Pancreas (tissue), 10 donors: ENCODE data around the gene ST3GAL4. TPM values are rescaled to one million over a fixed set of nuclear protein-coding genes. Genes with fewer than 3 reads are reported as not detected.
"Not testable (repeated sequence)": the region's sequence is repeated elsewhere in the genome, so short reads cannot be mapped to it uniquely, and the experiment has no call there.

Experiments used
- ATAC-seq, 4 donors: fragments of 200-7000 bp; cut with Tn5 transposase; one replicate each; pipeline versions ENCODE4 v1.8.0 to v1.9.1; 2020; ENCODE audit warnings: mild to moderate bottlenecking in 4 of 4, moderate library complexity in 4 of 4
- DNase-seq, 6 donors: peaks; one replicate each; pipeline ENCODE4 v3.0.0-alpha.2; 2020
- FAIRE-seq: peaks from 2 replicates; lab custom pipeline; 2012; peaks lifted over from hg19 to GRCh38; lab: Jason Lieb, UNC
- H3K27ac ChIP-seq, 4 donors: fragments of 200-600 bp; sonication (generic); 1 replicate in 3 of 4; 2 replicates in 1 of 4; pipeline versions ENCODE4 v1.5.0 to v1.8.0; 2020
- H3K27me3 ChIP-seq, 4 donors: fragments of 200-600 bp; one replicate each; pipeline ENCODE4 v1.8.0; 2021
- H3K36me3 ChIP-seq, 3 donors: fragments of 200-600 bp; sonication (generic) in 1 of 3; one replicate each; pipeline versions ENCODE4 v1.5.0 to v1.8.0; 2020 to 2021
- H3K4me1 ChIP-seq, 3 donors: fragments of 200-600 bp; one replicate each; pipeline ENCODE4 v1.8.0; 2021
- H3K4me3 ChIP-seq, 4 donors: fragments of 200-600 bp; sonication (generic) in 2 of 4; one replicate each; pipeline versions ENCODE4 v1.5.0 to v1.8.0; 2020 to 2021
- H3K9me3 ChIP-seq, 4 donors: fragments of 200-600 bp; one replicate each; pipeline ENCODE4 v1.8.0; 2021
- WGBS, 2 donors: extraction: QIAGEN DNeasy Blood & Tissue Kit; methylation state at CpG; one replicate each; pipeline ENCODE4 v1.1.7; 2013; 5-methylcytosine and 5-hydroxymethylcytosine counted together
- intact Hi-C, 3 donors: fragments of 100-400 bp; cut with DNase I; formaldehyde crosslinking; loops; one replicate each; pipeline versions ENCODE4 v1.11.1 to v1.14.2; 2022
- polyA plus RNA-seq, 2 donors: library from polyadenylated mRNA; stranded (reverse); fragments of 200-250 nt; gene quantifications; one replicate each; pipeline ENCODE4 v1.2.3, GENCODE V29; 2013
- total RNA-seq, 6 donors: library from RNA; stranded (reverse); fragmentation: NEBNext Ultra II Directional in 4 of 6; extraction: Animal tissue kit (Norgen Biotek cat#: 25700) in 4 of 6; gene quantifications; one replicate each; pipeline versions ENCODE4 v1.2.1 to v1.2.4, GENCODE V29; 2021 to 2023
- TF ChIP-seq, protein P1 (sequence below), 4 donors: fragments of 200-600 bp; sonication (generic) in 3 of 4; IDR thresholded peaks; one replicate each; pipeline versions ENCODE4 v1.5.0 to v1.8.0; 2021; ENCODE audit warnings: antibody characterized with exemption in 4 of 4
- donor health status: healthy with polysubstance abuse.
- donor health status: DM: no; HTN: no; CAD: no; lungs with moderate emphysema.
- donor health status: DM: no; HTN: no; CAD: no.
- donor health status: control.
- donor health status: control.
- donor health status: Bipolar disorder and iron deficiency.
- donor health status: DM: yes; HTN: yes; CAD: no.
- donor health status: DM: no; HTN: no; CAD: no.
- donor health status: DM: no; HTN: no; CAD: no.
- donor health status: DM: yes; HTN: yes; CAD: no.

ST3GAL4 gene
- total and polyA plus RNA-seq, 8 donors: 2.6 to 12.9 (median 9.4) TPM

GRCh38 chr11:126391286-126391954, 35.9 kb downstream of the ST3GAL4 start:
- no peaks in the 10 kb centered on the region for H3K36me3 ChIP-seq
- no peaks in the 10 kb centered on the region for H3K9me3 ChIP-seq
- DNase-seq: peak in 1 of 6 donors; percentile 30
- intact Hi-C loops: no loop called here
- H3K4me3 ChIP-seq: no peak overlapping the region
- FAIRE-seq: no peak
- H3K27me3 ChIP-seq: no peaks in the 10 kb centered on the region
- TF ChIP-seq, protein P1, sequence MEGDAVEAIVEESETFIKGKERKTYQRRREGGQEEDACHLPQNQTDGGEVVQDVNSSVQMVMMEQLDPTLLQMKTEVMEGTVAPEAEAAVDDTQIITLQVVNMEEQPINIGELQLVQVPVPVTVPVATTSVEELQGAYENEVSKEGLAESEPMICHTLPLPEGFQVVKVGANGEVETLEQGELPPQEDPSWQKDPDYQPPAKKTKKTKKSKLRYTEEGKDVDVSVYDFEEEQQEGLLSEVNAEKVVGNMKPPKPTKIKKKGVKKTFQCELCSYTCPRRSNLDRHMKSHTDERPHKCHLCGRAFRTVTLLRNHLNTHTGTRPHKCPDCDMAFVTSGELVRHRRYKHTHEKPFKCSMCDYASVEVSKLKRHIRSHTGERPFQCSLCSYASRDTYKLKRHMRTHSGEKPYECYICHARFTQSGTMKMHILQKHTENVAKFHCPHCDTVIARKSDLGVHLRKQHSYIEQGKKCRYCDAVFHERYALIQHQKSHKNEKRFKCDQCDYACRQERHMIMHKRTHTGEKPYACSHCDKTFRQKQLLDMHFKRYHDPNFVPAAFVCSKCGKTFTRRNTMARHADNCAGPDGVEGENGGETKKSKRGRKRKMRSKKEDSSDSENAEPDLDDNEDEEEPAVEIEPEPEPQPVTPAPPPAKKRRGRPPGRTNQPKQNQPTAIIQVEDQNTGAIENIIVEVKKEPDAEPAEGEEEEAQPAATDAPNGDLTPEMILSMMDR (IDR thresholded peaks at IDR 0.05): no peak
- no peak overlapping the region for H3K27ac ChIP-seq
- 73 to 89% methylated on average over 7 of the region's 7 CpGs for WGBS, 2 donors
- no peak for ATAC-seq
- H3K4me1 ChIP-seq: peaks cover 0 to 3% (median 0%) of the 10 kb centered on the region in 3 donors

- peak in 3 of 4 donors; percentile 59 to 82 (median 59) for ATAC-seq
- Histone ChIP-seq H3K27ac (no peak overlapping the region), H3K4me1 (no peaks in the 10 kb centered on the region), H3K36me3 (no peaks in the 10 kb centered on the region), H3K4me3 (no peak overlapping the region), H3K9me3 (no peaks in the 10 kb centered on the region), H3K27me3 (no peaks in the 10 kb centered on the region)
- TF ChIP-seq, protein P1 (IDR thresholded peaks at IDR 0.05): no peak
- WGBS, 2 donors: 68 to 71% methylated on average over 8 of the region's 8 CpGs
- no peak for FAIRE-seq
- intact Hi-C loops: no loop called here
- peak in 1 of 6 donors; percentile 50 for DNase-seq
Observed at GRCh38 chr11:126391970-126392632, 36.6 kb downstream of the ST3GAL4 start.

GRCh38 chr11:126392633-126393013, 37.1 kb downstream of the ST3GAL4 start:
- intact Hi-C loops: no loop called here
- H3K9me3 ChIP-seq: no peaks in the 10 kb centered on the region
- ATAC-seq: peak in 1 of 4 donors; percentile 26
- no peaks in the 10 kb centered on the region for H3K36me3 ChIP-seq
- no peaks in the 10 kb centered on the region for H3K27me3 ChIP-seq
- WGBS, 2 donors: 51 to 84% methylated on average over 4 of the region's 4 CpGs
- no peak overlapping the region for H3K27ac ChIP-seq
- H3K4me1 ChIP-seq: no peaks in the 10 kb centered on the region
- H3K4me3 ChIP-seq: no peak overlapping the region
- DNase-seq: peak in 1 of 6 donors; percentile 11
- TF ChIP-seq, protein P1 (IDR thresholded peaks at IDR 0.05): no peak
- FAIRE-seq: no peak

GRCh38 chr11:126393143-126393542, 37.7 kb downstream of the ST3GAL4 start:
- H3K27me3 ChIP-seq: no peaks in the 10 kb centered on the region
- H3K36me3 ChIP-seq: no peaks in the 10 kb centered on the region
- intact Hi-C loops: no loop called here
- no peak overlapping the region for H3K4me3 ChIP-seq
- DNase-seq (peak in 1 of 6 donors; percentile 43), FAIRE-seq (no peak), ATAC-seq (no peak)
- no peaks in the 10 kb centered on the region for H3K4me1 ChIP-seq
- WGBS, 2 donors: 85% methylated on average over 5 of the region's 5 CpGs
- TF ChIP-seq, protein P1 (IDR thresholded peaks at IDR 0.05): no peak
- H3K9me3 ChIP-seq: no peaks in the 10 kb centered on the region
- H3K27ac ChIP-seq: no peak overlapping the region

DNA sequence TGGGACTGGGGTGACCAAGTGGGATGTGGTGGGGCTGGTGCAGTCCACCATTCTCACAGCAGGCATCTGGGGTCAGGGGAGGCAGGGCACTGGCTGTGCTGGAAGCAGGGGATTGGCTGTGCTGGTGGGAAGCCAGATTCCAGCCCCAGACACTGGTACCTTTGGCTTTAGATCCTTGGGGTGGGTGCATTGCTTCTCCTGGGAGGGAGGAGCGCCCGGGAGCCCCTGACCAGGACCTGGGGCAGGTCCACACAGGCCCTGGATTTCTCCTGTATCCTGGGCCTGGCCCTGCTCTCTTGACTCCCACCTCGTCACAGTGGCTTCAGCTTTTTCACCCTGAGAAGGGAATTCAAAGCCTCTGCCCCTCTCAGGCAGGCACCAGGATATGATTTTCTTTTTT, 38.5 kb downstream of the ST3GAL4 start:
- DNase-seq: peak in 1 of 6 donors; percentile 24
- Histone ChIP-seq H3K9me3 (no peaks in the 10 kb centered on the region), H3K36me3 (no peaks in the 10 kb centered on the region), H3K4me1 (no peaks in the 10 kb centered on the region), H3K27me3 (no peaks in the 10 kb centered on the region), H3K27ac (no peak overlapping the region), H3K4me3 (no peak overlapping the region)
- ATAC-seq: no peak
- FAIRE-seq: no peak
- 95 to 97% methylated on average over 3 of the region's 3 CpGs for WGBS, 2 donors
- TF ChIP-seq, protein P1 (IDR thresholded peaks at IDR 0.05): no peak
- intact Hi-C loops: no loop called here

DNA sequence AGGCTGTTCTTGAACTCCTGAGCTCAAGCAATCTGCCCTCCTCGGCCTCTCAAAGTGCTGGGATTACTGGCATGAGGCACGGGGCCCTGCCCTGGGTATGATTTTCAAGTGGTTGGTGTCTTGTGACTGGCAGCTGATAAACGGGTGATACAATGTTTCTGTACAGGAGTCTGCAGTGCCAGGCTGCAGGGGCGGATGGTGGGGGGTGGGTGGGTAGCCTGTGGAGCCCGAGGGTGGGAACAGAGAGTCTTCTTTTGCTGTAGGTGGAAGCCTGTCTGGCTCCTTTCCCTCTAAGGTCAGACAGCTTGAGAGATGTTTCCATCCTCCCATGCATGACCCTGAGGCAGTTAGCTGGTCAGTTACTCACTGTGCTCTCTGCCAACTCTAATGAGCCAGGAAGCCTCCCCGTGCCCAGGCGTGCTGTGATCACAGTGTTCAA, 39.2 kb downstream of the ST3GAL4 start:
- ATAC-seq: peak in 1 of 4 donors; percentile 36

GRCh38 chr11:126395784-126396183, 40.3 kb downstream of the ST3GAL4 start:
- H3K27me3 ChIP-seq, H3K36me3 ChIP-seq, H3K4me3 ChIP-seq, FAIRE-seq, H3K27ac ChIP-seq, intact Hi-C loops, H3K4me1 ChIP-seq, H3K9me3 ChIP-seq: not testable (repeated sequence)
- 81 to 89% methylated on average over 6 to 9 of the region's 13 CpGs for WGBS, 2 donors
- peak in 1 of 6 donors; percentile 21 for DNase-seq
- peak in 1 of 4 donors; percentile 65 for ATAC-seq

More for the DNA sequence above, 39.2 kb downstream of the ST3GAL4 start:
- H3K27ac ChIP-seq, H3K4me1 ChIP-seq, H3K4me3 ChIP-seq, H3K36me3 ChIP-seq, FAIRE-seq, intact Hi-C loops, H3K9me3 ChIP-seq, H3K27me3 ChIP-seq: not testable (repeated sequence)
- WGBS, 2 donors: 61 to 72% methylated on average over 5 to 6 of the region's 7 CpGs
- peak in 1 of 6 donors; percentile 30 for DNase-seq
